Thoracic aorta (tissue), 2 donors: ENCODE measurements around the gene PRMT2. TPM values are rescaled to one million over a fixed set of nuclear protein-coding genes. Genes with fewer than 3 reads are reported as not detected.

ENCODE experiments used
- ATAC-seq: fragments of 150-250 bp; one replicate; pipeline ENCODE4 v1.8.0; 2017; ENCODE audit warnings: low read depth; ENCODE audit not compliant: insufficient number of reproducible peaks, low FRiP score
- DNase-seq: peaks from one replicate; pipeline ENCODE4 v3.0.0-alpha.2; 2020; ENCODE audit warnings: low spot score
- H3K27ac ChIP-seq, 2 donors: fragments of 200-600 bp; sonication (generic); 1 replicate in 1 of 2; 2 replicates in 1 of 2; pipeline ENCODE4 v1.5.1; 2016; ENCODE audit warnings: mild to moderate bottlenecking in 2 of 2, moderate library complexity in 2 of 2
- H3K27me3 ChIP-seq: fragments of 200-600 bp; sonication (generic); replicated peaks from 2 replicates; pipeline ENCODE4 v1.6.0; 2016; ENCODE audit warnings: mild to moderate bottlenecking; ENCODE audit not compliant: insufficient read depth
- H3K36me3 ChIP-seq: fragments of 200-600 bp; sonication (generic); one replicate; pipeline ENCODE4 v1.5.1; 2016
- H3K4me1 ChIP-seq, 2 donors: fragments of 200-600 bp; sonication (generic); 1 replicate in 1 of 2; 2 replicates in 1 of 2; pipeline versions ENCODE4 v1.5.1 to v1.6.0; 2016; ENCODE audit warnings: low read depth in 2 of 2, mild to moderate bottlenecking in 1 of 2; ENCODE audit not compliant: control insufficient read depth in 1 of 2
- H3K4me3 ChIP-seq: fragments of 200-600 bp; sonication (generic); 2 replicates; pipeline ENCODE4 v1.5.1; 2016; ENCODE audit warnings: mild to moderate bottlenecking
- H3K9me3 ChIP-seq: fragments of 200-600 bp; sonication (generic); 2 replicates; pipeline ENCODE4 v1.5.1; 2016
- CTCF ChIP-seq: fragments of 200-600 bp; sonication (generic); IDR thresholded peaks from one replicate; pipeline ENCODE4 v1.5.1; 2019; ENCODE audit warnings: antibody characterized with exemption
- total RNA-seq, 2 donors: library from RNA; depleted of rRNA; stranded (reverse); fragments of >200 nt; gene quantifications; one replicate each; pipeline versions ENCODE4 v1.1.0 to v1.2.3, GENCODE V29; 2016

The PRMT2 gene
- total RNA-seq, 2 donors from 2014 or later, result 125 to 126 TPM

- no peaks in the 10 kb centered on the region for H3K36me3 ChIP-seq
- H3K27ac ChIP-seq, result no peak within 1 kb of the TSS
- no peak for DNase-seq
- H3K27me3 ChIP-seq, result no peaks in the 10 kb centered on the region
- H3K4me3 ChIP-seq, result no peak within 1 kb of the TSS
- ATAC-seq, result no peak
- no peaks in the 10 kb centered on the region for H3K9me3 ChIP-seq
- H3K4me1 ChIP-seq, result no peaks in the 10 kb centered on the region
- TF ChIP-seq CTCF, result no peak
These were observed 30.3 kb upstream of the PRMT2 start, which contains the start of gene S100B for GRCh38 chr21:46604975-46605766. TSS of gene S100B (minus strand) at chr21:46605082. CDS start at chr21:46602415, 2,667 bp downstream.

GRCh38 chr21:46605767-46606426 is 29.6 kb upstream of the PRMT2 start:
- Histone ChIP-seq H3K36me3 (no peaks in the 10 kb centered on the region), H3K4me3 (no peak overlapping the region), H3K27me3 (no peaks in the 10 kb centered on the region), H3K4me1 (no peaks in the 10 kb centered on the region), H3K27ac (no peak overlapping the region), H3K9me3 (peaks cover 4% of the 10 kb centered on the region)
- TF ChIP-seq CTCF, result no peak
- ATAC-seq, result no peak
- no peak for DNase-seq

DNA sequence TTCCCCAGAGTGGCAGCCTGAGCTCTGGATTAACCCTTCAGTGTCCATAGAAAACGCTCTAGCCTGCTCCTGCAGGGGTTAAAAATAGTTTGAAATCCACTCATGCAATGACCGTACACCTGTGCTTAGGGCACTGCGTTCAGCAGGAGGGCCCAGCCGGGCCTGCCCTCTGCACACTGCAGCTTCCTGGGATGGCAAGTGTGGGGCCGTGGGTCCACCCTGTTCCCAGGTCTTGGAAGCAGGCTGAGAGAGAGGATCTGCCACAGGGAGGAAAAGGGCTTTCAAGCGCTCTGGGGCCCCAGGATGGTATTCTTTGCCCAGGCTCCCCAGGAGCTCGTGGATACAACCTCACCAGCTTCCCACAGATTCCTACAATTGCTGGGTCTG is 29.1 kb upstream of the PRMT2 start:
- no peak for ATAC-seq
- no peak for TF ChIP-seq CTCF
- Histone ChIP-seq H3K9me3 (peaks cover 4% of the 10 kb centered on the region), H3K4me3 (no peak overlapping the region), H3K36me3 (no peaks in the 10 kb centered on the region), H3K27ac (no peak overlapping the region), H3K4me1 (no peaks in the 10 kb centered on the region), H3K27me3 (no peaks in the 10 kb centered on the region)
- no peak for DNase-seq

DNA sequence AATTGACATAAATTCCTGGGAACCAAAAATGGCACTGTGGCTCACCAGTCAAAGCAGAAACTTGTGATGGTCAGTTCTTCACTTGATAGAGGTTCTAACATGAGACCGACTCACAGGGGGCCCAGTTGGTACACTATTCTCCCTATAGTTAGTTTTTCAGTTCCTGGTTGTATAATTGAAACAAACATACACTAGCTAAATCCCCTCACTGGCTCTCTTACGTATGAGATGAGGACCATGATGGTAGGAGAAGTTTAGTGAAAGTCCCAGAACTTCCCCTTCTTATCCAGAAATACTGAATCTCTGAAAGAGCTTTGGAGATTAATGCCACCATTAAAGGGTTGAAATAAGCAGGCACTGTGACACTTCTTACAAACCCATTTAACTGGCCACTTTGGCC is 27.8 kb upstream of the PRMT2 start:
- Histone ChIP-seq H3K4me1 (no peaks in the 10 kb centered on the region), H3K36me3 (no peaks in the 10 kb centered on the region), H3K9me3 (peaks cover 4% of the 10 kb centered on the region), H3K27me3 (no peaks in the 10 kb centered on the region), H3K4me3 (no peak overlapping the region), H3K27ac (no peak overlapping the region)
- ATAC-seq, result no peak
- no peak for DNase-seq
- no peak for TF ChIP-seq CTCF

DNA sequence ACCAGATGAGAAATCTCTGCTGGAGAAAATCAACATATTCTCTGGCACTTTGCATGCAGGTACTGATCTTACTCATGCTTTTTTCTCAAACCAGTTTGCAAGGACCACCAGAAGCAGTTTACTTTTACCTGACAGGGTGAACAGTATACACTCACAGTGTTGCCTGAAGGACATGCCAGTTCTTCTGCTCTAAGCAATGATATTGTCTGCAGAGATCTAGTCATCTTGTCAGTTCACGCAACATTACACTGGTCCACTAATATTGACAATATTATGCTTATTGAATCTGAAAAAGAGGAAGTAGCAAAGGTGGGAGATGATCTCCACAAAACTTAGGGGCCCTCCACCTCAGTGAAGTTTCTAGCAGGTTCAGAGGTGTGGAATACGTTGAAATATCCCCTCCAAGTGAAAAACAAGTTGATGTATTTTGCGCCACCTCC is 26.8 kb upstream of the PRMT2 start:
- TF ChIP-seq CTCF, result no peak
- no peak for DNase-seq

More for the DNA sequence above, 26.8 kb upstream of the PRMT2 start:
- no peak for ATAC-seq
- H3K27me3 ChIP-seq, result no peaks in the 10 kb centered on the region
- peaks cover 4% of the 10 kb centered on the region for H3K9me3 ChIP-seq
- H3K36me3 ChIP-seq, result no peaks in the 10 kb centered on the region
- H3K4me3 ChIP-seq, result no peak overlapping the region
- no peak overlapping the region for H3K27ac ChIP-seq
- no peaks in the 10 kb centered on the region for H3K4me1 ChIP-seq
